ENCODE data around the gene SSBP3.

The SSBP3 gene

GRCh38 chr1:54329312-54330003 is 76.7 kb downstream of the SSBP3 start:
- DNase-seq (ENCODE audit: low spot score): no peak

- no peak for DNase-seq (ENCODE audit: low spot score)
Observed at GRCh38 chr1:54328066-54328636, 78.0 kb downstream of the SSBP3 start.

DNA sequence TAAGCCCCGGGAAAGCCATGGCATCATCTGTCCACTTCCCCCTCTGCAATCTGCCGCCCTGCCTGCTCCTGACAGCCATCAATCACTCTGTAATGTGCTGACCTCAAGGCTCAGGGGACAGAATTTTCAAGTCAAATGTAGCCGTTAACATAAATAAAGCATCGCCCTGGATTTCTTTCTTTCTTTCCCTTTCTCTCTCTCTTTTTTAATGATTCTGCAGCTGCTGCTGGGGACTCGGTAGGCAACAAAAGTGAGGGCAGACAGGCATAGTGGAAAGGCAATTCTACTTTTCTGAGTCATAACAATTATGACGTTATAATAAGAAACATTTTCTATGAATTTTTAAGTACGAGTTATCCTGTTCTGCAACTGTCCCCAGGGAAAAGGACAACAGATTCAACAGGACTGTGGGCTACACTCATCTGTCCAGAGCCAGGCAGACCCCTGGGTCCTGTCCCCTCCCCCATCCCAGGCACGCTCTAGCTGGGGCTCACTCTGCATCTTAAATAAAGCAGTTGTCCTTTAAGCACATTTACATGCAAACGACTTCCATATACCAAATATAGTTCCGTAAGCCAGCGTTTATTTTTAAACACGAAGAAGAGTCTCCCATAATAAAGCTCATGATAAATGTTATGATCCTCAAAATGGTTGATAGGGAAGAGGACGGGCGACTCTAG is 78.7 kb downstream of the SSBP3 start:
- no peak for DNase-seq (ENCODE audit: low spot score)

- no peak for DNase-seq (ENCODE audit: low spot score)
Observed at GRCh38 chr1:54326543-54327385, 79.4 kb downstream of the SSBP3 start.

GRCh38 chr1:54325703-54326461 is 80.3 kb downstream of the SSBP3 start:
- no peak for DNase-seq (ENCODE audit: low spot score)

GRCh38 chr1:54325284-54325683 is 80.9 kb downstream of the SSBP3 start:
- DNase-seq (ENCODE audit: low spot score): no peak

- DNase-seq (ENCODE audit: low spot score): no peak
Observed at GRCh38 chr1:54324251-54325140, 81.7 kb downstream of the SSBP3 start.

GRCh38 chr1:54323921-54324250 is 82.3 kb downstream of the SSBP3 start:
- DNase-seq (ENCODE audit: low spot score): no peak

GRCh38 chr1:54323324-54323739 is 82.9 kb downstream of the SSBP3 start:
- no peak for DNase-seq (ENCODE audit: low spot score)

DNA sequence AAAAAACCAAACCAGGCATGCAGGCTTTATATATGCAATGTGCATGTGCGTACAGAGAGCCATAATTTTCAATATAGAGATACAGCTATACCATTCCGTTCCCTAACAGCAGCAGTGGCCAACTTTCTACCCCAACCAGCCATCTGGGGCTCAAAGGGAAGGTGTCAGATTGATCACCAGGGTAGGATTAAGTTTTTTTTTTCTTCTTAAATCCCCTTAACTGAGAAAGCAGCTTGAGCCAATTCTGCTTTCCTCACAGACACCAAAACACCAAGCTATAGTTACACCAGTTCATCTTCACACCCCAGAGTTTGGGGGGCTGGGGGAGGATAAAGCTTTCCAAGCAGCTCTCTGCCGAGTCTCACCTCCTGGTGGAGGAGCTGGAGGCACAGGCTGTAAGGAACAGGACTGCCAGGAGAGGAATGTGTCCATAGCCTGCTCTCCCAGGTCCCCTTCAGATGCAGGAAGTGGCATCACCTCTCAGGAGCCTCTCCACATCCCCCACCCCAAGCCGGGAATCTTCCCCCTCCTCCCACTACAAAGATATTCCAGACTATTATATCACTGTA is 87.9 kb downstream of the SSBP3 start:
- DNase-seq (ENCODE audit: low spot score): no peak

DNA sequence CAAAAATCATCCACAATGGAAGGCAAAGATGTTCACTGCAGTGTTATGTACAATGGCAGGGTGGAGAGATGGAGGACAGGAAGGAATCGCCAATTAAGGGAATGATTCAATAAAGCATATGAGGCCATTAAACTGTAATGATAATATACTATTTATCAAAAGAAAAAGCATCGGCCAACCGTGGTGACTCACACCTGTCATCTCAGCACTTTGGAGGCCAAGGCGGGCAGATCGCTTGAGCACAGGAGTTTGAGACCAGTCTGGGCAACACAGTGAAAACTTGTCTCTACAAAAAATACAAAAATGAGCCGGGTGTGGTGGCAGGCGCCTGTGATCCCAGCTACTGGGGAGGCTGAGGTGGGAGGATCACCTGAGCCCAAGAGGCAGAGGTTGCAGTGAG is 89.1 kb downstream of the SSBP3 start:
- no peak for DNase-seq (ENCODE audit: low spot score)

DNA sequence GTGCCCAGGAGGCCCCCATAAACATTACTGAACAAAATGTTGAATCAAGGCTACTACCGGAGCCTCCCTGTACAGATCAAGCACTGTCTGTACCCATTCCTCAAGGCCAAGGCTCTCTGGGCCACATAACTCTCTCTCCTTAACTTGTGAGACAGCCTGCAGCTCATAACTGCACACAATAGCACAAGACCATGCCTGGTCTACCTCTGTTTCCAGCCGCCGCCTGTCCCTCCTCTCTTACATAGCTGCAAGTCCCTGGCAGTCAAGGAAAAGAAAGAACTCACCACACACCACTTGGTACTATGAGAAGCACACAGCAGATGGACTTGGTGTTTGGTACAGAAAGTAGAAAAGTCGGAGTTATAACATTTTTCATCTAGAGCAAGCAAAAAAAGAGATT is 91.1 kb downstream of the SSBP3 start:
- DNase-seq (ENCODE audit: low spot score): no peak

- no peak for DNase-seq (ENCODE audit: low spot score)
Observed at GRCh38 chr1:54314696-54315095, 91.5 kb downstream of the SSBP3 start.

DNA sequence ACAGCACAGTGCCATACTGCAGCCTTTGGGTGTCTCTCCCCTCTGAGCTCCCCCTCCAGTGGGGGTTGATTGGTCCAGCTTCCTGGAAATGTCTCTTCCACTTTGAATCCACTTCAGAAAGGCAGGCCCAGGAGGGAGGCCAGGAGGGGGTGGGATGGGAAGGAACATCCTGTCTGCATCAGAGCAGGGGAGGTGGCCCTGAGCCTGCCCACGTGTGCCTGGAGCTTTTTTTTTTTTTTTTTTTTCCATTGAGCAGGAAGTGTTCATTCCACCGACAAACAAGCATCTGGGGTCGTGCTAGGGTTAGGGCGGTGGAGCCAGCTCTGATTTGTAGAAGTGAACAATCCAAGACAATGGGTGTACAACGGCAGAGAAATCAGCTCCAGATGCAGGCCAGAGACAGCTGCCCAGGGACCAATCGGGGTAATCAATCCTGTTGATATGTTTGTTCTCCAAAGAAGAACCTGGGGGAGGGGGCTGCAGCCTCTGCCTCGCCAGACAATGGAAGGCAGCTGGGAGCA is 93.3 kb downstream of the SSBP3 start:
- DNase-seq (ENCODE audit: low spot score): no peak

- DNase-seq (ENCODE audit: low spot score): no peak
Observed at GRCh38 chr1:54311506-54311905, 94.7 kb downstream of the SSBP3 start.

DNA sequence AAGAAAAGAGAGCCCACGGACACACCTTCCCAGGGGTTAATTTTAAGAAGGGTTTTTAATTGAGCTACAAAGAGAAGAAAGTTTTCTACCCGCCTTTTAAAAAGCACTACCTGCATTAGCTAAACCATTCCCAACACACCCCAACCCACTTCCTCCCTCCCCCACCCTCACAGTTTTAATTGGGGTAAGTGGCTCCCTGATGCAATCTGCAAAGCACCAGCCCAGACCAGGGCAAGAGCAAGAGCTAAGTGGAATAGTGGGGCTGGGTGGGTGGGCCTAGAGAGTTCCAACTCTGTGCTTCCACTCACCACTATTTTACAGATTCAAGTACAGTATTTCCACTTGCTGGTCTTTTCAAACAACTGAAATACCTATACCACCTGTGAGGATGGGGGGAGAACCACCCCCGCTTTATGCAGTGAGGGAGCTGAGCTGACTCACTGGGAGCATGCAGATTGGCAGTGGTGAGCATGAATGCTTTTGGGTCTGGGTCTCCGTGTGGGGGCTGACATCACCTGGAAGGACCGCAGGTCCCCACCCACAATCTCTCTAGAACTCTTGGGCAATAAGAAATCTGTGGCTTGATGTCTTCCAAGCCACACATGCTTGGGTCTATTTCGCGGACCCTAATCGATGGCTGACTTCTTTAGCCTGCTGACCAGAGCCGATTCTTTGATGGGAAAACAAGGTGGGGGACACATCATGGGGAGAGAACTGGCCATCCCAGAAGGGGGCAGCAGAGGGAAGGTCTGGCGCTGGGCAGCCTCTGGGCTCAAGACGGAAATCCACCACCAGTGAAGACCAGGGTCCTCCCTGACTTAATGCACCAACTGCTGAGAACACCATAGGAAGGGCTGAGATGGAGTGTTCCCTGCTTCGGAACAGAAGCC is 95.5 kb downstream of the SSBP3 start:
- DNase-seq (ENCODE audit: low spot score): peak; percentile 22

DNA sequence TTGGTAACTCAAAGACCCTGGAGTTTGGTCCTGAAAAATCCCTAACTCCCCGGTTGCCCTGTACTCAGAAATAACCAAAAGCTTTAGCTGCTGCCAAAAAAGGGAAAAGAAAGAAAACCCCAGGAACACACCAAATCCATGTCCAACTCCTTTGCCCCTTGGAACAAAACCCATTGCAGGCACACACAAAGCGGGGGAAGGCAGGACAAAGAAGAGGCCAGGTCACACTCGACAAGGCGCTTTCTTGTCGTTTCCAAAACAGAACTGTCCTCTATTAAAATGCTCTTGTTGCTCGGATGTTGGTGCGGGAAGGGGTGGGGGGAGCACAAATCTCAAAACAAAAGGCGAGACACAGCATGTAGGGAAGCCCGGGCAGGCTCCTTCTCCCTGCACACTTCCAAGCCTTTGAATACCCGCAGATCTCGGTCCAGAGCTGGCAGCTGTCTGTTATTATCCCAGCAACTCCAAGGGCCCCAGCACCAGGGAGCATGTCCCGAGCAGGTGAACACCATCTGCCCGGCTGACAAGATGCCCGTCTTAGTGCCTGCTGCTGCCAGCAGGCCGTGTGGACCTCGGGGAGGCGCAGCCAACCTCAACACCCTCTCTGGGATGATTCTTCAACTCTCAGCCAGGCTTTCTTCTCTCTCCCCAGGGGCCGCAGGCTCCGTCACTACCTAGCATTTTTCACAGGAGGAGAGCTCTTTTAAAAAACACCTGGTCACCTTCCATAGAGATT is 96.4 kb downstream of the SSBP3 start:
- no peak for DNase-seq (ENCODE audit: low spot score)

- DNase-seq (ENCODE audit: low spot score): no peak
Observed at GRCh38 chr1:54307305-54307704, 98.9 kb downstream of the SSBP3 start.

Measured in CD4-positive, alpha-beta T cell treated with Interleukin-6 at 100 ng/mL for 8 hours (primary cell).